HFF-Myc (cell line): Measurements from ENCODE around the gene FUCA1.

Experiments
- DNase-seq: peaks from one replicate; pipeline ENCODE4 v3.0.0-alpha.2; 2011; ENCODE audit warnings: low read depth; ENCODE audit errors: extremely low read depth
- H3K4me3 ChIP-seq: replicated peaks from 2 replicates; pipeline ENCODE4 v1.5.1; 2011; ENCODE audit warnings: low read depth, mild to moderate bottlenecking, control low read depth, low read length
- CTCF ChIP-seq: IDR thresholded peaks from 2 replicates; pipeline ENCODE4 v1.5.1; 2012; ENCODE audit warnings: mild to moderate bottlenecking, low read depth, low read length, control low read depth; ENCODE audit errors: missing control alignments

FUCA1 gene

DNA sequence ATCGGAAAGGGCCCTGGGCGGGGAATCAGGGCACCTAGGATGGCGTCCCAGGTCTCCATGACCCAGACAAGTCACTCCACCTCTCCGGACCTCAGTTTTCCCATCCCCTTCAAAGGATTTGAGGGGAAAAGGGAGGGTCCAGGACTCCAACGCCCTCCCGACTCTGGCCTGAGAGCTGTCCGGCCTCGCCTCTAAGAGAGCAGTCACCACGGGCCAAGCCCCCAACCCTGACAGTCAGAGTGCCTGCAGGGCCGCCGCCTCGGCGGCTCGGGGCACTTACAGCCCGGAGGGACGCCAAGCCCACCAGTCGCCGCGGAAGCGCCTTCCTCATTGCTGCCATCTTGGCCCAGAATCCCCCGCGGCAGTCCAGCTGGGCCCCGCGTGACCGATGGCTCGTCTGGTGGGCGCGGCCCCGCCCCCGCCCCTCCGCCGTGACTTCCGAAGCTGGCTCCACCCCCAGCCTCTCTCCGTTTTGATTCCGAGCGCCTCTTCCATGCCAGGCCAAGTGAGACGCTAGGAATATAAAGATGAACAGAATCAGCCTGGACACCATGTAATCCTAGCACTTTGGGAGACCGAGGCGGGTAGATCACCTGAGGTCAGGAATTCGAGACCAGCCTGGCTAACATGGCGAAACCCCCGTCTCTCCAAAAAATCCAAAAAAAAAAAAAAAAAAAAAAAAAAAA is 42.9 kb downstream of the FUCA1 start, which contains the start of gene HMGCL:
Gene HMGCL (minus strand): TSS at position 354 of the 686 bp plus-strand sequence. CDS start 14 bp downstream, at position 340.
- DNase-seq, result peak; percentile 52
- H3K4me3 ChIP-seq, result peak within 1 kb of the TSS; percentile 87
- TF ChIP-seq CTCF, result no peak

DNA sequence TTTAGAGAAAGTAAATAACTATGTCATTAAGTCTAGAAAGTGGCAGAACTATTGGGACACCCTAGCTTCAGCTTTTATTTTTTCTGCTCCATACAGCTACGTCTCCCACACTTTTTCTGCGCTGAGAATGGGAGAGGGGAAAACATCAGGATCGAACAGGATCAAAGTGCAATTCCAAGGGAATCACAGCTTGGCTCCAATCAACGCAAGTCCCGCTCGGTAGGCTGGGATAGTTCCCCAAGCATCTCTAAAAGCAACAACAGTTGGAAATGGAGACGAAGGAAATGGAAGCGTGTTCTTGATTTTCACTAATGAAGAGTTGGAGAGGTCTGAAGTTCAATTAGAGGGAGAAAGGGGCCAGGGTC is 43.4 kb downstream of the FUCA1 start:
- H3K4me3 ChIP-seq, result peak overlapping the region; percentile 87
- no peak for TF ChIP-seq CTCF
- no peak for DNase-seq

GRCh38 chr1:23823767-23824166 is 44.3 kb downstream of the FUCA1 start:
- TF ChIP-seq CTCF, result no peak
- H3K4me3 ChIP-seq, result no peak overlapping the region
- DNase-seq, result no peak

GRCh38 chr1:23817633-23818032 is 50.5 kb downstream of the FUCA1 start:
- DNase-seq, result no peak
- H3K4me3 ChIP-seq, result no peak overlapping the region
- TF ChIP-seq CTCF, result no peak

DNA sequence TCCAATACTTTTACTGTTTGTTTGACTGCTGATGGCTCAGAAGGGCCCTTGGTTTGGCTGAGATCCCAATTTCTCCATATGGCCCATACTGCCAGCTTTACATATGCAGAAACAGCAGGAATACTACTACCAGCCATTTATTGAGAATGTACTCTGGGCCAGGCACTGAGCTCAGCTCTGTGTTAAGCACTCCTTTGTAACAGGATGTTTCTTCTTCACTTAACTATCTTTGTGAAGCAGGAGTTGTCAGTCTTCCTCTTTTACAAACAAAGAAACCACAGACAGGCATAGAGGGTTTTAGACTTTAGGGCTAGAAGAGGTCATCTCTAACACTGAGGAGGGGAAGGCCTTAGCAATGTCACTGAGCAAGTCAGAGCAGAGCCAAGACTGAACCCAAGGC is 51.2 kb downstream of the FUCA1 start:
- no peak overlapping the region for H3K4me3 ChIP-seq
- no peak for DNase-seq
- TF ChIP-seq CTCF, result no peak

DNA sequence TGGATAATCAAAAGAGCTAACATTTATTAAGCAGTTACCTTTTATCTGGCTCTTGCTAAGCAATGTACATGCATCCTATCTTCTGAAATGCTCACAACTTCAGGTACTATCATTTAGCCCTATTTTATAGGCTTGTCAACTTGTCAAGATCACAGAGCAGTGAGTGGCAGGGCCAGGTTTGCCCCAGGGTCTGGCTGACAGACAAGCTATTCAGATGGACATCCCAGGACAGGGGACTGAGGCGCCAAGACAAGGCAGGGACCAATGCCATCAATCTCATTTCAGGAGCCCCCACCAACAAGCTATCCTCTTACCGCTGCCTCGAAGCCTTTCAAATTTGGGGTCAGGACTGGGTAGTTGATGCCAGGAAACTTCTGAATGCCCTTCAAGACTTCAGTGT is 51.7 kb downstream of the FUCA1 start:
- no peak overlapping the region for H3K4me3 ChIP-seq
- no peak for DNase-seq

More for the DNA sequence above, 51.7 kb downstream of the FUCA1 start:
- no peak for TF ChIP-seq CTCF
